Stimulated activated CD4-positive, alpha-beta T cell treated with anti-CD3 and anti-CD28 coated beads, Interleukin-4, amount 100 ng/mL, for 24 hours (primary cell): ENCODE results near the gene NBPF1.
"Not testable (repeated sequence)": the region's sequence is repeated elsewhere in the genome, so short reads cannot be mapped to it uniquely, and the experiment has no call there.

ENCODE experiments used
- DNase-seq: peaks from one replicate; pipeline ENCODE4 v3.0.0-alpha.2; 2020

NBPF1 gene

GRCh38 chr1:16613185-16614147 is at the start of gene NBPF1:
Gene NBPF1, minus strand, starts transcription at chr1:16613564.
- peak; percentile 97 for DNase-seq

- DNase-seq, result not testable (repeated sequence)
Measured at GRCh38 chr1:16658234-16658633, 44.9 kb upstream of the NBPF1 start.

GRCh38 chr1:16656981-16657683 is 43.8 kb upstream of the NBPF1 start:
- DNase-seq, result not testable (repeated sequence)

- not testable (repeated sequence) for DNase-seq
Measured at GRCh38 chr1:16656574-16656973, 43.2 kb upstream of the NBPF1 start.

- not testable (repeated sequence) for DNase-seq
Measured at GRCh38 chr1:16651560-16651959, 38.2 kb upstream of the NBPF1 start.

GRCh38 chr1:16649960-16650359 is 36.6 kb upstream of the NBPF1 start:
- not testable (repeated sequence) for DNase-seq

- DNase-seq, result not testable (repeated sequence)
Measured at GRCh38 chr1:16649390-16649789, 36.0 kb upstream of the NBPF1 start.

GRCh38 chr1:16648756-16649155 is 35.4 kb upstream of the NBPF1 start:
- not testable (repeated sequence) for DNase-seq

GRCh38 chr1:16648250-16648649 is 34.9 kb upstream of the NBPF1 start:
- not testable (repeated sequence) for DNase-seq

- DNase-seq, result not testable (repeated sequence)
Measured at GRCh38 chr1:16647179-16648176, 34.1 kb upstream of the NBPF1 start.

GRCh38 chr1:16646716-16647115 is 33.4 kb upstream of the NBPF1 start:
- DNase-seq, result not testable (repeated sequence)

GRCh38 chr1:16646061-16646664 is 32.8 kb upstream of the NBPF1 start:
- DNase-seq, result not testable (repeated sequence)

GRCh38 chr1:16645271-16646060 is 32.1 kb upstream of the NBPF1 start:
- DNase-seq, result not testable (repeated sequence)

GRCh38 chr1:16644482-16645270 is 31.3 kb upstream of the NBPF1 start:
- DNase-seq, result peak; percentile 98

- no peak for DNase-seq
Measured at GRCh38 chr1:16644193-16644481, 30.8 kb upstream of the NBPF1 start.

- not testable (repeated sequence) for DNase-seq
Measured at GRCh38 chr1:16643476-16644192, 30.3 kb upstream of the NBPF1 start.

GRCh38 chr1:16643001-16643411 is 29.6 kb upstream of the NBPF1 start:
- not testable (repeated sequence) for DNase-seq

GRCh38 chr1:16642025-16642966 is 28.9 kb upstream of the NBPF1 start:
- DNase-seq, result not testable (repeated sequence)
